Stimulated activated CD8-positive, alpha-beta memory T cell treated with anti-CD3 and anti-CD28 coated beads, Interleukin-12 subunit alpha, Interleukin-12 subunit beta, amount 100 ng/mL, for 1 hour (primary cell): Measurements from ENCODE around the gene SEC61B.

Source experiments
- DNase-seq: peaks from one replicate; pipeline ENCODE4 v3.0.0-alpha.2; 2020; ENCODE audit warnings: low read depth

The SEC61B gene

DNA sequence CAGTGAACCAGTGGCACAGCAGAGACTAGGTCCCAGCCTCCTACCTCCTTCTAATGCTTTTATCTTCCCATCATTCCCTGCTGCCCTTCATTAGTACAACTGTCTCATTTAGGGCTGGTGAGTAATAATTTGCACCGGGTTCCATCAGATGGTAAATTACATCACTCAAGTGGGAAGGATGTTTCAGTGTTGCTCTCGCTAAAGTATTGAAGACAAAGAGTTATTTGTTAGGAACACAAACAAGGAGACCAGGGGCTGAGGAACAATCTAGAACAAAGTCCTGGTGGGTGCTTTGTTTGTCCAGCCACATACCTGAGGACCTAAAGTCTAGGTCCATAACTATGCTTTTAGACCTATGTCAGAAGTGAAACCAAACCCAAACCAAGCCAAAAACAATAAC, 52.4 kb downstream of the SEC61B start:
- DNase-seq = no peak
